HepG2 (cell line): ENCODE data around the gene CEP43. TPM values are rescaled to one million over a fixed set of nuclear protein-coding genes. Genes with fewer than 3 reads are reported as not detected.

Source experiments
- ADNP ChIP-seq: sonication (generic); formaldehyde crosslinking; IDR thresholded peaks from 2 replicates; pipeline ENCODE4 v1.4.0; 2020; ENCODE audit warnings: missing genetic modification reagents
- HNRNPUL1 ChIP-seq: fragments of 200-400 bp; formaldehyde crosslinking; IDR thresholded peaks from 2 replicates; pipeline ENCODE4 v1.6.1; 2017; ENCODE audit warnings: low read depth, mild to moderate bottlenecking, low read length, moderate library complexity
- LCORL ChIP-seq, 2 experiments: fragments of 450-650 bp in 1 of 2; sonication (generic) in 1 of 2; formaldehyde crosslinking in 1 of 2; IDR thresholded peaks; 2 replicates each; pipeline versions ENCODE4 v1.5.0 to v1.6.1; 2017 to 2020; ENCODE audit warnings: antibody characterized with exemption in 1 of 2, missing genetic modification reagents in 1 of 2
- MBNL3 ChIP-seq: fragments of 250-450 bp; sonication (Bioruptor Pico); conservative IDR thresholded peaks from 2 replicates; pipeline ENCODE4 v1.8.0; 2022; ENCODE audit warnings: mild to moderate bottlenecking, inconsistent platforms
- NPAS2 ChIP-seq: sonication (generic); formaldehyde crosslinking; IDR thresholded peaks from 2 replicates; pipeline ENCODE4 v1.8.0; 2022; ENCODE audit warnings: mild to moderate bottlenecking, missing genetic modification reagents, borderline replicate concordance
- POGZ ChIP-seq: sonication (generic); formaldehyde crosslinking; IDR thresholded peaks from 2 replicates; pipeline ENCODE4 v1.4.0; 2020; ENCODE audit warnings: mild to moderate bottlenecking, missing genetic modification reagents
- SP140L ChIP-seq: sonication (generic); formaldehyde crosslinking; IDR thresholded peaks from 2 replicates; pipeline ENCODE4 v1.4.0; 2020; ENCODE audit warnings: missing genetic modification reagents, borderline replicate concordance
- SYNCRIP ChIP-seq: fragments of 200-400 bp; formaldehyde crosslinking; IDR thresholded peaks from 2 replicates; pipeline ENCODE4 v1.6.1; 2018; ENCODE audit warnings: mild to moderate bottlenecking, low read depth, low read length; ENCODE audit not compliant: insufficient read depth
- TEAD3 ChIP-seq: optimal IDR thresholded peaks from 2 replicates; pipeline ENCODE3; 2016; ENCODE audit warnings: borderline replicate concordance
- TGIF2 ChIP-seq: IDR thresholded peaks from 2 replicates; pipeline ENCODE4 v1.6.1; 2016; ENCODE audit warnings: control low read depth, missing compliant biosample characterization
- ZC3H13 ChIP-seq: sonication (generic); formaldehyde crosslinking; IDR thresholded peaks from 2 replicates; pipeline ENCODE4 v1.8.1; 2023; ENCODE audit warnings: mild to moderate bottlenecking, missing genetic modification reagents, moderate library complexity
- ZNF12 ChIP-seq: sonication (generic); formaldehyde crosslinking; IDR thresholded peaks from 2 replicates; pipeline ENCODE4 v1.5.0; 2020; ENCODE audit warnings: missing genetic modification reagents
- ZNF143 ChIP-seq: sonication (generic); formaldehyde crosslinking; IDR thresholded peaks from 2 replicates; pipeline ENCODE4 v1.4.0; 2020; ENCODE audit warnings: missing genetic modification reagents
- ZNF230 ChIP-seq: sonication (generic); formaldehyde crosslinking; IDR thresholded peaks from 2 replicates; pipeline ENCODE4 v1.4.0; 2020; ENCODE audit warnings: mild to moderate bottlenecking, missing genetic modification reagents
- ZNF296 ChIP-seq: sonication (generic); formaldehyde crosslinking; conservative IDR thresholded peaks from 2 replicates; pipeline ENCODE4 v1.5.0; 2020; ENCODE audit warnings: mild to moderate bottlenecking, missing genetic modification reagents
- ZNF431 ChIP-seq: sonication (generic); formaldehyde crosslinking; IDR thresholded peaks from 2 replicates; pipeline ENCODE4 v1.9.0; 2022; ENCODE audit warnings: missing genetic modification reagents, low read depth, mild to moderate bottlenecking, borderline replicate concordance
- ZNF781 ChIP-seq: sonication (generic); formaldehyde crosslinking; IDR thresholded peaks from 2 replicates; pipeline ENCODE4 v1.5.1; 2020; ENCODE audit warnings: borderline replicate concordance, mild to moderate bottlenecking, missing genetic modification reagents; ENCODE audit errors: not compliant biosample characterization
- polyA plus RNA-seq, 8 experiments: library from polyadenylated mRNA; depleted of rRNA in 3 of 8; stranded (reverse) in 7 of 8; unstranded in 1 of 8; fragments of >200 nt; fragmentation: Illumina TruSeq in 4 of 8; extraction: Trizol in 4 of 8; gene quantifications; 2 replicates each; pipeline versions ENCODE4 v1.2.1 to v1.2.3, GENCODE V29; 2011 to 2016; ENCODE audit warnings: low read depth in 4 of 8, missing spikeins in 1 of 8, mixed read lengths in 1 of 8; ENCODE audit not compliant: insufficient read depth in 1 of 8
- total RNA-seq, 5 experiments: library from RNA; depleted of rRNA; stranded (reverse); fragments of >200 nt; fragmentation: Illumina TruSeq; extraction: Trizol; gene quantifications; 2 replicates each; pipeline ENCODE4 v1.2.3, GENCODE V29; 2016; ENCODE audit warnings: low read depth in 1 of 5
- TF ChIP-seq, protein P1 (sequence below): sonication (generic); formaldehyde crosslinking; IDR thresholded peaks from 2 replicates; pipeline ENCODE4 v1.4.0; 2020; ENCODE audit warnings: missing genetic modification reagents
- TF ChIP-seq, protein P2 (sequence below): sonication (generic); formaldehyde crosslinking; IDR thresholded peaks from 2 replicates; pipeline ENCODE4 v1.5.1; 2020; ENCODE audit warnings: mild to moderate bottlenecking, missing genetic modification reagents, moderate library complexity
- TF ChIP-seq, protein P3 (sequence below): conservative IDR thresholded peaks from 2 replicates; pipeline ENCODE4 v1.6.1; 2018; ENCODE audit warnings: missing genetic modification reagents
- TF ChIP-seq, protein P4 (sequence below): sonication (generic); formaldehyde crosslinking; IDR thresholded peaks from 2 replicates; pipeline ENCODE4 v1.4.0; 2020; ENCODE audit warnings: missing genetic modification reagents

CEP43 gene
- total and polyA plus RNA-seq, 2 of the 13 experiments (the other 11 are each of a cell fraction or from before 2014, with no cell fraction given) = 29.3 to 73.9 TPM

DNA sequence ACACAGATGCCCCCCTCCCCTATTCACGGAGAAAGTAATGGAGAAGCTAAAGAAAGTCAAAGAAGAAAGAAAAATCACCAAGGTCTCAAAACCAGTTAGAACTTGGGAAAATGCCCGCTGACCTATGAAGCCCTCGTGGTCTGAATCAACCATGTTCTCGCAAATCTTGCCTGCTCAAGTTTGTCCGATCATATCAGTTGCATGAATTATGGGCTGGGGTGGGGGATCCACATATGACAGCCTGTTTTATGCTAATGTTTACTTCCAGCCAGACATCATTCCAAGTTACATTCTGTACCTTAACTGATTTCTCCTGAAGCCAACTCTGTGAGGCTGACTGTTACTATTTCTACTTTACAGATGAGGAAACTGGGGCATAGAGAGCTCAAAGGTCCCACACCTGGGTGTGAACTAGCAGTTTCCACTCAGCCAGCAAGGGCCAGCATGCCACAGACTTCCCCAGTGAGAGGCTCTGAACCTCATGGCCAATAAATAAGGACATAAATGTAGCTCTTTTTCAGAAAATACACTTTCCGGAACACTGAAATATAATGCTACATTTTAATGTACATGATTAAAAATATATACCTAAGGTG lies 45.0 kb upstream of the CEP43 start (continued):
- TF ChIP-seq, protein P1, sequence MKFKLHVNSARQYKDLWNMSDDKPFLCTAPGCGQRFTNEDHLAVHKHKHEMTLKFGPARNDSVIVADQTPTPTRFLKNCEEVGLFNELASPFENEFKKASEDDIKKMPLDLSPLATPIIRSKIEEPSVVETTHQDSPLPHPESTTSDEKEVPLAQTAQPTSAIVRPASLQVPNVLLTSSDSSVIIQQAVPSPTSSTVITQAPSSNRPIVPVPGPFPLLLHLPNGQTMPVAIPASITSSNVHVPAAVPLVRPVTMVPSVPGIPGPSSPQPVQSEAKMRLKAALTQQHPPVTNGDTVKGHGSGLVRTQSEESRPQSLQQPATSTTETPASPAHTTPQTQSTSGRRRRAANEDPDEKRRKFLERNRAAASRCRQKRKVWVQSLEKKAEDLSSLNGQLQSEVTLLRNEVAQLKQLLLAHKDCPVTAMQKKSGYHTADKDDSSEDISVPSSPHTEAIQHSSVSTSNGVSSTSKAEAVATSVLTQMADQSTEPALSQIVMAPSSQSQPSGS (CRISPR knock-in tag) = no peak
- no peak for TF ChIP-seq ZNF431
- no peak for TF ChIP-seq TGIF2 (CRISPR knock-in tag)
- no peak for TF ChIP-seq NPAS2 (CRISPR knock-in tag)
- no peak for TF ChIP-seq SP140L (CRISPR knock-in tag)
- no peak for TF ChIP-seq ZNF781 (CRISPR knock-in tag)
- no peak for TF ChIP-seq SYNCRIP
- no peak for TF ChIP-seq HNRNPUL1
- no peak for TF ChIP-seq ZNF230 (CRISPR knock-in tag)
- peak; percentile 13 for TF ChIP-seq TEAD3
- no peak for TF ChIP-seq MBNL3 (CRISPR knock-in tag)
- no peak for TF ChIP-seq LCORL (IDR thresholded peaks at IDR 0.05)
- TF ChIP-seq LCORL (CRISPR knock-in tag; IDR thresholded peaks at IDR 0.05) = no peak
- TF ChIP-seq, protein P2, sequence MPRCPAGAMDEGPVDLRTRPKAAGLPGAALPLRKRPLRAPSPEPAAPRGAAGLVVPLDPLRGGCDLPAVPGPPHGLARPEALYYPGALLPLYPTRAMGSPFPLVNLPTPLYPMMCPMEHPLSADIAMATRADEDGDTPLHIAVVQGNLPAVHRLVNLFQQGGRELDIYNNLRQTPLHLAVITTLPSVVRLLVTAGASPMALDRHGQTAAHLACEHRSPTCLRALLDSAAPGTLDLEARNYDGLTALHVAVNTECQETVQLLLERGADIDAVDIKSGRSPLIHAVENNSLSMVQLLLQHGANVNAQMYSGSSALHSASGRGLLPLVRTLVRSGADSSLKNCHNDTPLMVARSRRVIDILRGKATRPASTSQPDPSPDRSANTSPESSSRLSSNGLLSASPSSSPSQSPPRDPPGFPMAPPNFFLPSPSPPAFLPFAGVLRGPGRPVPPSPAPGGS (CRISPR knock-in tag) = no peak
- no peak for TF ChIP-seq ZNF296
- no peak for TF ChIP-seq ZNF12 (CRISPR knock-in tag)
- TF ChIP-seq, protein P3, sequence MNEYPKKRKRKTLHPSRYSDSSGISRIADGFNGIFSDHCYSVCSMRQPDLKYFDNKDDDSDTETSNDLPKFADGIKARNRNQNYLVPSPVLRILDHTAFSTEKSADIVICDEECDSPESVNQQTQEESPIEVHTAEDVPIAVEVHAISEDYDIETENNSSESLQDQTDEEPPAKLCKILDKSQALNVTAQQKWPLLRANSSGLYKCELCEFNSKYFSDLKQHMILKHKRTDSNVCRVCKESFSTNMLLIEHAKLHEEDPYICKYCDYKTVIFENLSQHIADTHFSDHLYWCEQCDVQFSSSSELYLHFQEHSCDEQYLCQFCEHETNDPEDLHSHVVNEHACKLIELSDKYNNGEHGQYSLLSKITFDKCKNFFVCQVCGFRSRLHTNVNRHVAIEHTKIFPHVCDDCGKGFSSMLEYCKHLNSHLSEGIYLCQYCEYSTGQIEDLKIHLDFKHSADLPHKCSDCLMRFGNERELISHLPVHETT = no peak
- TF ChIP-seq ZNF143 (CRISPR knock-in tag) = no peak
- TF ChIP-seq, protein P4, sequence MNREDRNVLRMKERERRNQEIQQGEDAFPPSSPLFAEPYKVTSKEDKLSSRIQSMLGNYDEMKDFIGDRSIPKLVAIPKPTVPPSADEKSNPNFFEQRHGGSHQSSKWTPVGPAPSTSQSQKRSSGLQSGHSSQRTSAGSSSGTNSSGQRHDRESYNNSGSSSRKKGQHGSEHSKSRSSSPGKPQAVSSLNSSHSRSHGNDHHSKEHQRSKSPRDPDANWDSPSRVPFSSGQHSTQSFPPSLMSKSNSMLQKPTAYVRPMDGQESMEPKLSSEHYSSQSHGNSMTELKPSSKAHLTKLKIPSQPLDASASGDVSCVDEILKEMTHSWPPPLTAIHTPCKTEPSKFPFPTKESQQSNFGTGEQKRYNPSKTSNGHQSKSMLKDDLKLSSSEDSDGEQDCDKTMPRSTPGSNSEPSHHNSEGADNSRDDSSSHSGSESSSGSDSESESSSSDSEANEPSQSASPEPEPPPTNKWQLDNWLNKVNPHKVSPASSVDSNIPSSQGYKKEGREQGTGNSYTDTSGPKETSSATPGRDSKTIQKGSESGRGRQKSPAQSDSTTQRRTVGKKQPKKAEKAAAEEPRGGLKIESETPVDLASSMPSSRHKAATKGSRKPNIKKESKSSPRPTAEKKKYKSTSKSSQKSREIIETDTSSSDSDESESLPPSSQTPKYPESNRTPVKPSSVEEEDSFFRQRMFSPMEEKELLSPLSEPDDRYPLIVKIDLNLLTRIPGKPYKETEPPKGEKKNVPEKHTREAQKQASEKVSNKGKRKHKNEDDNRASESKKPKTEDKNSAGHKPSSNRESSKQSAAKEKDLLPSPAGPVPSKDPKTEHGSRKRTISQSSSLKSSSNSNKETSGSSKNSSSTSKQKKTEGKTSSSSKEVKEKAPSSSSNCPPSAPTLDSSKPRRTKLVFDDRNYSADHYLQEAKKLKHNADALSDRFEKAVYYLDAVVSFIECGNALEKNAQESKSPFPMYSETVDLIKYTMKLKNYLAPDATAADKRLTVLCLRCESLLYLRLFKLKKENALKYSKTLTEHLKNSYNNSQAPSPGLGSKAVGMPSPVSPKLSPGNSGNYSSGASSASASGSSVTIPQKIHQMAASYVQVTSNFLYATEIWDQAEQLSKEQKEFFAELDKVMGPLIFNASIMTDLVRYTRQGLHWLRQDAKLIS (CRISPR knock-in tag) = no peak
- TF ChIP-seq ZC3H13 (CRISPR knock-in tag) = 0 out of 2 replicates have a peak, but pooled peaks have one; percentile 3
- TF ChIP-seq POGZ (CRISPR knock-in tag) = no peak
- TF ChIP-seq ADNP = no peak
